ENCODE measurements around the gene ZNF320. TPM values are rescaled to one million over a fixed set of nuclear protein-coding genes. Genes with fewer than 3 reads are reported as not detected.
"Not testable (repeated sequence)": the region's sequence is repeated elsewhere in the genome, so short reads cannot be mapped to it uniquely, and the experiment has no call there.

Gene ZNF320
- total RNA-seq = 9.3 TPM
- long read RNA-seq, partial matches to known transcripts = 0 of 3 reads
- long read RNA-seq, other reads (novel, unspliced or antisense) = 3 of 3 reads

DNA sequence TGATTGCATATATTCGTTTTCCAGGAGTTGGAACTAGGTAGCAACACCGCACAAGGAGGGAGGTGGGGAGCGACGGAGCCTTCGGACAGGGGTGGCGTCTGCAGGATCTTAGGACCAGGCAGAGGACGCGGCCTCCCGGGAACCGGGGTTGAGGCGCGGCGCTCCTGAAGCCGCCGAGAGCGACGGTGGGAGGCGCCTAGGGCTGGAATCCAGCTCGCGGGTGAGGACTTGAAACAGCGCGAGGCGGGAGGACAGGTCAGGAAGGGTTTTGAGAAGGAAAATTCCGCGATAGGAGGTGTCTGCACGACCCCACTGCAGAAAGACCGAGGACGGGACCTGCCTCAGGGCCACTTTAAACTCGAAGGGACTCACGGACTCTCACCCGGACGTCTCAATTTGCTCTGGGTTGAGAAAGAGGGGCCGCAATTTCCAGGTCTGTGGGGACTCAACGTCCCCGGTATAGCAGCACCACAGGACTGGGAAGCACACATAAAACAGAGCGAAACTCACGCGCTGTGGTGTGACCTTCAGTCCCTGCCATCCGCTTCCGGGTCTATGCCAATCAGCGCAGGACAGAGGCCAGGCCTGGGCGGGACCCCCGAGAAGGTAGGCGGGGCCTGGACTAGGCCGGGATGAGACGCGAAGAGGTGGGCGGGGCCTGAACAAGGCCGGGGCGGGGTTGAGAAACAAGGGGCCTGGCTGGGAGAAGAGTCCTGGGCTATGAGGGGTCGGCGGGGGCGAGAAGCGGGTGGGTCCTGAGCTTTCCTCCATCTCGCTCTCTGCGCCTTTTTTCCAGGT, at the start of gene ZNF320:
Gene ZNF320, minus strand, starts transcription at position 498 of the 798 bp plus-strand sequence. CDS start 7,380 bp downstream, outside the sequence.
- peak; percentile 98 for DNase-seq (ENCODE audit: low spot score)

DNA sequence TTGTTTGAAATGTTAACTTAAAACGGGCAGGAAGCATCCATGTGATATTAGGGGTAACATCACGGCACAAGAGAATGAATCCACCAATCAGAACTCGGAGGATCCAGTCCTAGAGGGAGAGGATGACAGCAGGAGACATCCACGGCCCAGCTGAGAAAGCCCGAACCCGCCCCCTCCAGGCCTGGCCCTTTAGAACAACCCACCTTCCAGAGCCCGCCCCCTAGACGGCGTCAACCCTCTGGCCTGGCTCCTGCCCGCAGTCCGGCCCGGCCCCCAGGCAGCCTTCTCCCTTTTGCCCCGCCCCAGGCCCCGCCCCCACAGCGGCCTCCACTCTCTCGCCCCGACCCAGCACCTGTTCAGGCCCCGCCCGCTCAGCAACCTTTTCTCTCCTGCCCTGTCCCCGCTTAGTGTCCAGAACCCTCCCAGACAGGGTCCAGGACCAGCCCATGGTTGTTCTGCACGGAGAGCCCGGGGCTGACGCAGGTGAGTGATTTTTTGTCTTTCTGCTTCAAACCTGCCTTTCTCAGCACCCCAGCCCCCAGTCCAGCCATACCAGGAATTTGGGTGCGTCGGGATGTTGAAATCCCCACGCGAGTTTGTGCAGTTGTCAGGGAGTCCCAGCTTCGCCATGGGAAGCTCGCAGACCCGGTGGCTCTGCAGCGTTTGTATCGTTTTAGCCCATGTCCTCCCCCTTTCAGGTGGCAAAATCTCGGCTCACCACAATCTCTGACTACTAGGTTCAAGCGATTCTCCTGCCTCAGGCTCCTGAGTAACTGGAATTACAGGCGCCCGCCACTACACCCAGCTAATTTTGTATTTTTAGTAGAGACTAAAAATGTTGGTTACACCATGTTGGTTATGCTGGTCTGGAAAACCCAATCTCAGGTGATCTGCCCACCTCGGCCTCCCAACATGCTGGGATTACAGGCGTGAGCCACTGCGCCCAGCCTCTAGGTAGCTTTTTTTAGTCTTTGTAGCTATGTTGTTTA, 49.2 kb upstream of the ZNF320 start:
- DNase-seq (ENCODE audit: low spot score) = no peak

DNA sequence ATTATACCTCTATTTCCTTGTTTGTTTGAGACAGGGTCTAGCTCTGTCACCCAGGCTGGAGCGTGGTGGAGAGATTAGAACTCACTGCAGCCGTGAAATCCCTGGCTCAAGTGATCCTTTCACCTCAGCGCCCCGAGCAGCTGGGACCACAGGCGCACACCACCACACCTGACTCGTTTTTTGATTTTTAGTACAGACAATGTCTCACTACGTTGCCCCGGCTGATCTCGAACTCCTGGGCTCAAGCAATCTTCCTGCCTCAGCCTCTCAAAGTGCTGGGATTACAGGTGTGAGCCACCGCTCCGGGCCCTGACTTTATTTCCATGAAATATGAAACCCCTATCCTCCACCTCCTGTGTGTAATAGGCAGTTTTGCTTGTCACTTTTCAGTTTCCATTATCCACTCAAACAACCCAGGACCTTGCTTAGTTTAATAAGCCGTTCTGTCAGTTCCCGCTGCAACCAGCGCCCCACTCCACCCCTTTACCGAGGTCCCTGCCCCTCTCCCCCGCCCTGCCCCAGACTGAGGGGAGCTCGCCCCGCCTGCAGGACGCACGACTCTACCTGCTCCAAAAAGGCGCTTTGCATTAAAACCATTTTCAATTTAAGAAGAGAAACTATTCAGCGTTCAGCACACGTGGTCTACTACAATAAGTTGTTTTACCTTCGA, 48.4 kb upstream of the ZNF320 start:
- no peak for DNase-seq (ENCODE audit: low spot score)

DNA sequence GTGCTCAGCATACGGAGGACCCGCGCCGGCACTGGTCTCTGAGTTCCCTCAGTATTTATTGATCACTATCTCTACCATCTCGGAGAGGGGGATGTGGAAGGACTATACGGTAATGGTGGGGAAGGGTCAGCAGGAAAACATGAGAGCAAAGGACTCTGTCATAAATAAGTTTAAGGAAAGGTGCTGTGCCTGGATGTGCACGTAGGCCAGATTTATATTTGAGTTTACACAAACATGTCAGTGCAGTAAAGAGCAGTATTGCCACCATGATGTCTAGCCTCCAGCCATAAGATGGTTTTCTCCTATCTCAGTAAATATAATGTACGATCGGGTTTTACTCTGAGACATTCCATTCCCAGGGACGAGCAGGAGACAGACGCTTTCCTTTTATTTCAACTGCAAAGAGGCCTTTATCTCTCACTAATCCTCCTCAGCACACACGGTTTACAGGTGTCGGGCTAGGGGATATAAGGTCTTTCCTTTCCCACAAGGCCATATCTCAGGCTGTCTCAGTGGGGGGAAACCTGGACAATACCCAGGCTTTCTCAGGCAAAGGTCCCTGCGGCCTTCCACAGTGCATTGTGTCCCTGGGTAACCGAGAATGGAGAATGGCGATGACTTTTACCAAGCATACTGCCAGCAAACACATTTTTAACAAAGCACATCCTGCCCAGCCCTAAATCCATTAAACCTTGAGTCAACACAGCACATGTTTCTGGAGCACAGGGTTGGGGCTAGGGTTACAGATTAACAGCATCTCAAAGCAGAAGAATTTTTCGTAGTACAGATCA, 47.5 kb upstream of the ZNF320 start:
- not testable (repeated sequence) for DNase-seq (ENCODE audit: low spot score)

DNA sequence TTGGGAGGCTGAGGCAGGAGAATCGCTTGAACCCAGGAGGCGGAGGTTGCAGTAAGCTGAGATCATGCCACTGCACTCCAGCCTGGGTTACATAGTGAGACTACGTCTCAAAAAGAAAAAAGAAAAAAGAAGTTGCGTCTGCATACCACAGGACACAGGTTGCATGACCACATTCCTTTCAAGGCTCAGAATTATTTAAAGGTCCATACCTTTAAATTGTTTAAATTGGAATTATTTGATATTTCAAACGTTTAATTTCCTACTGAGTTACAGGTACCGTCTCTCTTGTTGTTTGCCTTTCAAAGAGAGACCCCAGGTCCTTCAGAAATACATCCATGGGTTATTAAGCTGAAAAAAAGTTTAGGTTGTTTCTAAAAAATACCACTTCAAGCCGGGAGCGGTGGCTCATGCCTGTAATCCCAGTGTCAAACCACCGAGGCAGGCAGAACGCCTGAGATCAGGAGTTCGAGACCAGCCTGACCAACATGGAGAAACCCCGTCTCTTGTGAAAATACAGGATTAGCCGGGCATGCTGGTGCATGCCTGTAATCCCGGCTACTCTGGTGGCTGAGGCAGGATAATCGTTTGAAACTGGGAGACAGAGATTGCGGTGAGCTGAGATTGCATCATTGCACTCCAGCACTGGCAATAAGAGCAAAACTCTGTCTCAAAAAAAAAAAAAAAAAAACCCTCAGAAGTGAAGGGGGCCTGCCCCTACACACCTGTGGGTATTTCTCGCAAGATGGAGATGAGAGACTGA, 46.6 kb upstream of the ZNF320 start:
- DNase-seq (ENCODE audit: low spot score) = no peak

DNA sequence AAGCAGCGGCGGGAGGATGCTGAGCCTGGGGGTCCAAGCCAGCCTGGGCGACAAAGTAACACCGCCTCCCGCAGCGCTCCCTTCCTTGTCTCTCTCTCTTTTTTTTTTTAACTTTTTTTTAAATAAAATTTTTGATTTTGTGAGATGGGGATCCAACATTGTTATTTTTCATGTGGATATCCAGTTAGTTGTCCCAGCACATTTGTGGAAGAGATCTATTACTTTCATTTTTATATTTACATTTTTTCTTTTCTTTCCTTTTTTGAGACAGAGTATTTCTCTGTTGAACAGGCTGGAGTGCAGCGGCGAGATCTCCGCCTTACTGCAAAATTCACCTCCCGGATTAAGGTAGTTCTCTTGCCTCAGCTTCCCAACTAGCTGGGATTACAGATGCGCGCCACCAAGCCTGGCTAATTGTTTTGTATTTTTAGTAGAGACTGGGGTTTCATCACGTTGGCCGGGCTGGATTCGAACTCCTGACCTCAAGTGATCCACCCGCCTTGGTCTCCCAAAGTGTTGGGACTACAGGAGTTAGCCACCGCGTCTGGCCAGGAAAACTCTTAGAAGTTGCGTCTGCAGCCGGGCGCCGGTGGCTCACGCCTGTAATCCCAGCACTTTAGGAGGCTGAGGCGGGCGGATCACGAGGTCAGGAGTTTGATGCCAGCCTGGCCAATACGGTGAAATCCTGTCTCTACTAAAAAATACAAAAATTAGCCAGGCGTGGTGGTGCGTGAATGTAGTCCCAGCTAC, 45.9 kb upstream of the ZNF320 start:
- DNase-seq (ENCODE audit: low spot score) = no peak

DNA sequence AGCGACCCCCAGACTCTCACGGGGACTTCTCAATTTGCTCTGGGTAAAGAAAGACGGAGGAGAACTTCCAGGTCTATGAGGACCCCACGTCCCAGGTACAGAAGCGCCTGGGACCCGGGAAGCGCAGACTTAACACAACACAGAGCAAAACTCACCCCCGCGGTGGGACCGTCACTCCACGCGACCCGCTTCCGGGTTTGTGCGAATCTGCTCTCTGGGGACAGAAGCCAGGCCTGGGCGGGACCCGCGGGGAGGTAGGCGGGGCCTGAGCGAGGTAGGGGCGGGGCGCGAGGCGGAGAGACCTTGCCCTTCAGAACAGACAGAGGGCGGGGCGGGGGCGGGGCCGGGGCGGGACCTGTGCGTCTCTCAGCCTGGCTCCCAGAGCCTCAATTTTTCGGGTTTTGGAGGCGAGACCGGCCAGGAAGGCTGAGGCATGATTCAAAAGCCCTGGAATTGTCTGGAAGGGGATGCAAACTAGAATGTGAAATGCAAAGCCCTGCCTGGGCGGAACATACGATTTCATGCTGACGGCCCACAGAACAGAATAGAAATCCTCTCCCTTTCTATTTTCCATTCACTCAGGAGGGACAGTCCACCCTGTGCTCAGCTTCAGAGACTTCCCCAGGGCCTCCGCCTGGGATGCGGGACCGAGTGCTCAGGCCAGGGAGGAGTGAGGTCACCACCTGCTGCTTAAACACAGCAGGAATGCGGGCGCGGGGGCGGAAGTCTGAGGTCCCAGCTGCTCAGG, 45.1 kb upstream of the ZNF320 start:
- DNase-seq (ENCODE audit: low spot score) = peak; percentile 97

DNA sequence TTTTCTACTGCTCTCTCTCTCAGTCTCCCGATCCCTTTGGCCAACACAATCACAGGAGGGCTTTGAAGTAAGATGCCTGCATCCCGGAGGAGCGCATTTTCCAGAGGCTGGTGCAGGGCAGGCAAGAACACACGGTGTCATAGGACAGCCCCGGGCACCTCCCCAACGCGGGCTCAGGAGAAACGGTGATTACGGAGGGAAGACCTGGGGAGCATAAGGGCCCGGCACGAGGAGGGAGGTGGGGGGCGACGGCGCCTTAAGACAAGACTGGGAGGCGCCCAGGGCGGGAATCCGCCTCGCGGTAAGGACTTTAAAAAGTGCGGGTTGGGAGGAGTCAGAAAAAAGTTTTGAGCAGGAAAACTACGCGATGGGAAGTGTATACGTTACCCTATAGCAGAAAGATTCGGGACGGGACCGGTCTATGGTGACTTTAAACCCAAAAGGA, 44.5 kb upstream of the ZNF320 start:
- DNase-seq (ENCODE audit: low spot score) = no peak

DNA sequence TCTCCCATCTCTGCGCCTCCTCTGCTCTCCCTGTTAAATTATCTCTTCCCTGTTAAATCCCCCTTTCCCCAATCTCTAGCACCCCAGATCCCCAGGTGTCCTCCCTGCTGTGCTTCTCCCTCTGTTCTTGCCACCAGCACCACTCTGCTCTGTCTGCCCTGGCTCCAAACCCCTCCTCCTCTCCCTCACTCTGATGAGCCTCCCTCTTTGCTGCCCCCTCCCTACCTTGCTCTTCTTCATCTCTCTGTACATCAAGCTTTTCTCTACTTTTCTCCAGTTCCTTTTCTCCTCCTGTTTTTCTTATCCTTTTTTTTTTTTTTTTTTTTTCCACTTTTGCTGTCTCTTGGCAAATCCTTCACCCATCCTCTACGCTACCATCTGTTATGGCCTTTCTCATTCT, 44.1 kb upstream of the ZNF320 start:
- not testable (repeated sequence) for DNase-seq (ENCODE audit: low spot score)

DNA sequence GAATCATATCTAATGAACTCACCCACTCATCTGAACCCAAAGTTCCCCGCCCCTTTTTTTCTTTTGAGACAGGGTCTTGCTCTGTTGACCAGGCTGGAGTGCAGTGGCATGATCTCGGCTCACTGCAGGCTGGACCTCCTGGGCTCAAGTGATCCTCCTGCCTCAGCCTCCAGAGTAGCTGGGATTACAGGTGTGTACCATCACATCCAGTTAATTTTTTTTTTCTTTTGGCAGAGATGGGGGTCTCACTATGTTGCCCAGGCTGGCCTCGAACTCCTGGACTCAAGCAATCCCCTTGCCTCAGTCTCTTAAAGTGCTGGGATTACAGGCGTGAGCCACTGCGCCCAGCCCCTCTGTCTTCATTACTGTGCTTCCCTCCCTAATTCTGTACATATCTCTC, 43.5 kb upstream of the ZNF320 start:
- DNase-seq (ENCODE audit: low spot score) = not testable (repeated sequence)

DNA sequence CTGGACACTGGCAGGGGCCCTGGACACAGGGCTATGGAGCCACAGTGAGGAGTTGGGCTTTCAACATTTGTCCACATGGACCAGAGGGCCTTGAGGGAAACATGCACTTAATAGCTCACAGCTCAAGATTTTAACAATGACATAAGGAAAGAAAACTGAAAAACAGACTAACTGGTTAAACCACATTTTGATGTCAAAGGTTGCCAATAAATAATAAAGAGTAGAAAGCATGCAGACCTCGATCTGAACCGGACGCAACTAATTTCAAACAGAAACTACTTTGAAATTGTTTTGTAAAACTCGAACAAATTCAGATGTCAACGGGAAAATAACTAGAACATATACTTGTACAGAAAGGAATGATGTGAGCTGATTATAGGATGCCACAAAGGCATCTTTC, 41.3 kb upstream of the ZNF320 start:
- DNase-seq (ENCODE audit: low spot score) = no peak

DNA sequence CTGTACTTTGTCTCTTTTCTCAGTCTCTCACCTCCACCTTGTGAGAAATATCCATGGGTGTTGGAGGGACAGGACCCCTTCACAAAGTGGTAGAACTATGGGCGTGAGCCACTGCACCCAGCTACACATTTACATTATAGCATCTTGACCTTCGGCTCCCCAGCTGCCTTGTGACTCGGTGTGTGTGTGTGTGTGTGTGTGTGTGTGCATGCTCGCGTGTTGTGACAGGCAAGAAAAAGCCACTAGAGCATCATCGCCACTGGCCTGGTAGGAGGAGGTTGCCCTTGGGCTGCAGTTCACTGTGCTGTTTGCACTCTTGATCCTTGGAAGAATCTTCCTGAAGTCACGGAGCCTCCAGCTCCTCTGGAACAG, 39.5 kb upstream of the ZNF320 start:
- no peak for DNase-seq (ENCODE audit: low spot score)

DNA sequence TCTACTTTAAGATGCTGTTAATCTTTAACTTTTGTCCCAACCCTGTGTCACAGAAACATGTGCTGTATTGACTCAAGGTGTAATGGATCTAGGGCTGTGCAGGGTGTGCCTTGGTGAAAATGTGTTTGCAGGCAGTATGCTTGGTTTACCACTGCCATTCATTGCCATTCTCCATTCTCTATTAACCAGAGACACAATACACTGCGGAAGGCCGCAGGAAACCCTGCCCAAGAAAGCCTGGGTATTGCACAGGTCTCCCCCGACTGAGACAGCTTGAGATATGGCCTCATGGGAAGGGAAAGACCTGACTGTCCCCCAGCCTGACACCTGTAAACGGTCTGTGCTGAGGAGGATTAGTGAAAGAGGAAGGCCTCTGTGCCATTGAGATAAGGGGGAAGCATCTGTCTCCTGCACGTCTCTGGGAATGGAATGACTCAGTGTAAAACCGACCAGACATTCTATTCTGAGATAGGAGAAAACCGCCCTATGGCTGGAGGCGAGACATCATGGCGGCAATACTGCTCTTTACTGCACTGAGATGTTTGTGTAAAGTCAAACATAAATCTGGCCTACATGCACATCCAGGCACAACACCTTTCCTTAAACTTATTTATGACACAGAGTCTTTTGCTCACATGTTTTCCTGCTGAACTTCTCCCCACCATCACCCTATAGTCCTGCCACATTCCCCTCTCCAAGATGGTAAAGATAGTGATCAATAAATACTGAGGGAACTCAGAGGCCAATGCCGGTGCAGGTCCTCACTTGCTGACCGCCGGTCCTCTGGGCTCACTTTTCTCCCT, 38.9 kb upstream of the ZNF320 start:
- DNase-seq (ENCODE audit: low spot score) = no peak

DNA sequence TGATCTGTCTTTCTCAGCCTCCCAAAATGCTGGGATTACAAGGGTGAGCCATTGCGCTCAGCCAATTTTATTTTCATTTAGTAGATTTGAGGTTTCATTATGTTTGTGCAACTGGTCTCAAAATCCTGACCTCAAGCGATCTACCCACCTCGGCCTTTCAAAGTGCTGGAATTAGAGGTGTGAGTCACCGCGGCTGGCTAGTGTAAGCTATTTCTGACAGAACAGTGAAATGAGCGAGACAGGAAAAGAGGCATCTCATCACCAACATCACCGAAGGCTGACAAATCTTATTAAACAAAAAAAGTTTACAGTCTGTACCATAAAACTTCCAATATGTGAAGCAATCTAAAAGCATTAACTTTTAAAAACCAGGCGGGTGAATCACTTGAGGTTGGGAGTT, 38.0 kb upstream of the ZNF320 start:
- DNase-seq (ENCODE audit: low spot score) = no peak

DNA sequence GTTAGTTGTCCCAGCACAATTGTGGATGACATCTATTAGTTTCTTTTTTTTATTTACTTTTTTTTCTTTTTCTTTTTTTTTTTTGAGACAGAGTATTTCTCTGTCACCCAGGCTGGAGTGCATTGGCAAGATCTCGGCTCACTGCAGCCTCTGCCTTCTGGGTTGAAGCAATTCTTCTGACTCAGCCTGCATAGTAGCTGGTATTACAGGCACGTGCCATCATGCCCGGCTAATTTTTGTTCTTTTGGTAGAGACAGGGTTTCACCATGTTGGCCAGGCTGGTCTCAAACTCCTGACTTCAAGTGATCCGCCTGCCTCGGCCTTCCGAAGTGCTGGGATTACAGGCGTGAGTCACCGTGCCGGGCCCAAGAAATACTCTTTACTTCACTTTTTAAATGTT, 27.2 kb upstream of the ZNF320 start:
- not testable (repeated sequence) for DNase-seq (ENCODE audit: low spot score)

DNA sequence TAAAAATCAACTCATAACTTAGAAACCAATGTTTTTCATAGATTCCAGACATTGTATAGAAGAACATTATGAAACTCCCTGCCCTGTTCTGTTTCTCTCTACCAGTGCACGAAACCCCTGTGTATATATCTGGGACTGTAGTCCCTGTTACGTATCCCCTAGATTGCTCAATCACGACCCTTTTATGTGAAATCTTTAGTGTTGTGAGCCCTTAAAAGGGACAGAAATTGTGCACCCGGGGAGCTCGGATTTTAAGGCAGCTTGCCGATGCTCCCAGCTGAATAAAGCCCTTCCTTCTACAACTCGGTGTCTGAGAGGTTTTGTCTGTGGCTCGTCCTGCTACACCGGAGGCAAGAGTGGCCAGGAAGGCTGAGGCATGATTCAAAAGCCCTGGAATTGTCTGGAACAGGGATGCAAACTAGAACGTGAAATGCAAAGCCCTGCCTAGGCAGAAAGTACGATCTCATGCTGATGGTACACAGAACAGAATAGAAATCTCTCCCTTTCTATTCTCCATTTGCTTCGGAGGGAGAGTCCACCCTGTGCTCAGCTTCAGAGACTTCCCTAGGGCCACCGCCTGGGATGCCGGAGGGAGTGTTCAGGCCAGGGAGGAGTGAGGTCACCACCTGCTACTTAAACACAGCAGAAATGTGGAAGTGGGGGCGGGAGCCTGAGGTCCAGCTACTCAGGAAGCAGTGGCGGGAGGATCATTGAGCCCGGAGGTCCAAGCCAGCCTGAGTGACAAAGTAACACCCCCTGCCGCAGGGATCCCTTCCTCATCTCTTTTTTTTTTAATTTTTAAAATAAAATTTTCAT, 26.6 kb upstream of the ZNF320 start:
- no peak for DNase-seq (ENCODE audit: low spot score)

All from mesenteric fat pad (tissue), 1 donor.